ENCODE results near the gene MED27.

- TF ChIP-seq, protein P1, sequence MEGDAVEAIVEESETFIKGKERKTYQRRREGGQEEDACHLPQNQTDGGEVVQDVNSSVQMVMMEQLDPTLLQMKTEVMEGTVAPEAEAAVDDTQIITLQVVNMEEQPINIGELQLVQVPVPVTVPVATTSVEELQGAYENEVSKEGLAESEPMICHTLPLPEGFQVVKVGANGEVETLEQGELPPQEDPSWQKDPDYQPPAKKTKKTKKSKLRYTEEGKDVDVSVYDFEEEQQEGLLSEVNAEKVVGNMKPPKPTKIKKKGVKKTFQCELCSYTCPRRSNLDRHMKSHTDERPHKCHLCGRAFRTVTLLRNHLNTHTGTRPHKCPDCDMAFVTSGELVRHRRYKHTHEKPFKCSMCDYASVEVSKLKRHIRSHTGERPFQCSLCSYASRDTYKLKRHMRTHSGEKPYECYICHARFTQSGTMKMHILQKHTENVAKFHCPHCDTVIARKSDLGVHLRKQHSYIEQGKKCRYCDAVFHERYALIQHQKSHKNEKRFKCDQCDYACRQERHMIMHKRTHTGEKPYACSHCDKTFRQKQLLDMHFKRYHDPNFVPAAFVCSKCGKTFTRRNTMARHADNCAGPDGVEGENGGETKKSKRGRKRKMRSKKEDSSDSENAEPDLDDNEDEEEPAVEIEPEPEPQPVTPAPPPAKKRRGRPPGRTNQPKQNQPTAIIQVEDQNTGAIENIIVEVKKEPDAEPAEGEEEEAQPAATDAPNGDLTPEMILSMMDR (tag by site-specific recombination; IDR thresholded peaks at IDR 0.05): no peak
- no peak for TF ChIP-seq ZNF843 (tag by site-specific recombination; IDR thresholded peaks at IDR 0.05)
- no peak for TF ChIP-seq ZNF146 (tag by site-specific recombination; IDR thresholded peaks at IDR 0.05)
- no peak for TF ChIP-seq BCL11A (tag by site-specific recombination; IDR thresholded peaks at IDR 0.05; ENCODE audit: low read depth)
- TF ChIP-seq, protein P2, sequence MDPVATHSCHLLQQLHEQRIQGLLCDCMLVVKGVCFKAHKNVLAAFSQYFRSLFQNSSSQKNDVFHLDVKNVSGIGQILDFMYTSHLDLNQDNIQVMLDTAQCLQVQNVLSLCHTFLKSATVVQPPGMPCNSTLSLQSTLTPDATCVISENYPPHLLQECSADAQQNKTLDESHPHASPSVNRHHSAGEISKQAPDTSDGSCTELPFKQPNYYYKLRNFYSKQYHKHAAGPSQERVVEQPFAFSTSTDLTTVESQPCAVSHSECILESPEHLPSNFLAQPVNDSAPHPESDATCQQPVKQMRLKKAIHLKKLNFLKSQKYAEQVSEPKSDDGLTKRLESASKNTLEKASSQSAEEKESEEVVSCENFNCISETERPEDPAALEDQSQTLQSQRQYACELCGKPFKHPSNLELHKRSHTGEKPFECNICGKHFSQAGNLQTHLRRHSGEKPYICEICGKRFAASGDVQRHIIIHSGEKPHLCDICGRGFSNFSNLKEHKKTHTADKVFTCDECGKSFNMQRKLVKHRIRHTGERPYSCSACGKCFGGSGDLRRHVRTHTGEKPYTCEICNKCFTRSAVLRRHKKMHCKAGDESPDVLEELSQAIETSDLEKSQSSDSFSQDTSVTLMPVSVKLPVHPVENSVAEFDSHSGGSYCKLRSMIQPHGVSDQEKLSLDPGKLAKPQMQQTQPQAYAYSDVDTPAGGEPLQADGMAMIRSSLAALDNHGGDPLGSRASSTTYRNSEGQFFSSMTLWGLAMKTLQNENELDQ (tag by site-specific recombination; IDR thresholded peaks at IDR 0.05; ENCODE audit: low read depth): no peak
These were observed 31.5 kb downstream of the MED27 start for GRCh38 chr9:132048201-132048600.

Data from HEK293 (cell line).